Gastroesophageal sphincter (tissue), 4 donors: ENCODE measurements around the gene WASF3. TPM values are rescaled to one million over a fixed set of nuclear protein-coding genes. Genes with fewer than 3 reads are reported as not detected.

ENCODE experiments used
- ATAC-seq: fragments of 150-250 bp; one replicate; pipeline ENCODE4 v1.9.1; 2016; ENCODE audit warnings: mild to moderate bottlenecking, moderate library complexity
- H3K27ac ChIP-seq, 4 donors: fragments of 200-600 bp; sonication (generic) in 3 of 4; 1 replicate in 3 of 4; 2 replicates in 1 of 4; pipeline ENCODE4 v1.5.1; 2016 to 2019
- H3K27me3 ChIP-seq: fragments of 200-600 bp; sonication (generic); one replicate; pipeline ENCODE4 v1.5.1; 2019
- H3K36me3 ChIP-seq, 2 donors: fragments of 200-600 bp; sonication (generic); one replicate each; pipeline ENCODE4 v1.5.1; 2019; ENCODE audit warnings: control low read depth in 1 of 2
- H3K4me1 ChIP-seq, 3 donors: fragments of 200-600 bp; sonication (generic); 1 replicate in 2 of 3; 2 replicates in 1 of 3; pipeline ENCODE4 v1.5.1; 2016 to 2019; ENCODE audit warnings: control low read depth in 2 of 3
- H3K4me3 ChIP-seq, 2 donors: fragments of 200-600 bp; sonication (generic); one replicate each; pipeline ENCODE4 v1.5.1; 2019; ENCODE audit warnings: mild to moderate bottlenecking in 1 of 2, moderate library complexity in 1 of 2
- H3K9me3 ChIP-seq, 3 donors: fragments of 200-600 bp; sonication (generic); one replicate each; pipeline ENCODE4 v1.5.1; 2017 to 2019; ENCODE audit warnings: control low read depth in 2 of 3
- CTCF ChIP-seq, 4 experiments: fragments of 200-600 bp in 2 of 4; fragments of 450-650 bp in 2 of 4; sonication (generic) in 1 of 4; IDR thresholded peaks; one replicate each; pipeline ENCODE4 v1.5.1; 2017 to 2019; ENCODE audit warnings: antibody characterized with exemption in 4 of 4, mild to moderate bottlenecking in 2 of 4, moderate library complexity in 2 of 4
- EP300 ChIP-seq: sonication (generic); formaldehyde crosslinking; IDR thresholded peaks from one replicate; pipeline ENCODE4 v1.6.1; 2017; ENCODE audit warnings: antibody characterized with exemption, mild to moderate bottlenecking
- POLR2A ChIP-seq, 2 donors: fragments of 450-650 bp; IDR thresholded peaks; one replicate each; pipeline ENCODE4 v1.6.1; 2017; ENCODE audit warnings: antibody characterized with exemption in 2 of 2, mild to moderate bottlenecking in 2 of 2, moderate library complexity in 1 of 2
- POLR2AphosphoS5 ChIP-seq: sonication (generic); formaldehyde crosslinking; IDR thresholded peaks from one replicate; pipeline ENCODE4 v1.6.1; 2017; ENCODE audit warnings: antibody characterized with exemption
- WGBS, 2 donors: methylation state at CpG; one replicate each; pipeline ENCODE4 v1.1.5; 2018; ENCODE audit warnings: low coverage in 1 of 2; 5-methylcytosine and 5-hydroxymethylcytosine counted together
- total RNA-seq, 4 donors: library from RNA; depleted of rRNA; stranded (reverse); fragments of >200 nt; gene quantifications; one replicate each; pipeline ENCODE4 v1.1.0, GENCODE V29; 2016

WASF3 gene
- total RNA-seq, 4 donors from 2014 or later, result 13.7 to 19.0 (median 18.7) TPM

- 39 to 71% methylated on average over 1 to 3 of the region's 3 CpGs for WGBS, 2 donors
- Histone ChIP-seq H3K4me1 (no peaks in the 10 kb centered on the region), H3K27ac (no peak overlapping the region), H3K4me3 (no peak overlapping the region), H3K9me3 (no peaks in the 10 kb centered on the region), H3K36me3 (no peaks in the 10 kb centered on the region), H3K27me3 (no peaks in the 10 kb centered on the region)
- ATAC-seq, result peak; percentile 58
- TF ChIP-seq CTCF (IDR thresholded peaks at IDR 0.05), result no peak
- no peak for TF ChIP-seq EP300
- TF ChIP-seq POLR2A (IDR thresholded peaks at IDR 0.05), result no peak
- no peak for TF ChIP-seq POLR2AphosphoS5
Observed at GRCh38 chr13:26727122-26727521, 169.6 kb downstream of the WASF3 start.

DNA sequence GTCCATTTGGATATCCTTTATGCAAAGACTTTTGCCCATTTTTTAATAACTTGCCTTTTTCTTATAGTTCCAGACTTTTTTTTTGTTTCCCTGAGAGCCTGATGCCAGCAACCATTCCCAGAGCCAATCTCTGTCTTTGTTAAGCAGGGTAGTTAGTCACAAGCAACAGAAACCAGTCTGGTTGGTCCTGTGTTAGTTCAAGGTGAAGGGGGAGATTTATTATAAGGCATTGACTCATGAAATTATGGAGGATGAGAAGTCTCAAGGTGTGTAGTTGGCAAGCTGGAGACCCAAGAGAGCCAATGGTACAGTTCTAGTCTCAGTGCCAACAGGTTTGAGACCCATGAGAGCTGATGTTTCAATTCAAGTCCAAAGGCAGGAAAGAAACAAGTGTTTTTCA lies 170.2 kb downstream of the WASF3 start:
- Histone ChIP-seq H3K4me3 (no peak overlapping the region), H3K9me3 (no peaks in the 10 kb centered on the region), H3K4me1 (no peaks in the 10 kb centered on the region), H3K27ac (no peak overlapping the region), H3K27me3 (no peaks in the 10 kb centered on the region), H3K36me3 (no peaks in the 10 kb centered on the region)
- TF ChIP-seq POLR2A (IDR thresholded peaks at IDR 0.05), result no peak
- TF ChIP-seq CTCF (IDR thresholded peaks at IDR 0.05), result no peak
- no peak for TF ChIP-seq POLR2AphosphoS5
- no peak for TF ChIP-seq EP300
- no peak for ATAC-seq

DNA sequence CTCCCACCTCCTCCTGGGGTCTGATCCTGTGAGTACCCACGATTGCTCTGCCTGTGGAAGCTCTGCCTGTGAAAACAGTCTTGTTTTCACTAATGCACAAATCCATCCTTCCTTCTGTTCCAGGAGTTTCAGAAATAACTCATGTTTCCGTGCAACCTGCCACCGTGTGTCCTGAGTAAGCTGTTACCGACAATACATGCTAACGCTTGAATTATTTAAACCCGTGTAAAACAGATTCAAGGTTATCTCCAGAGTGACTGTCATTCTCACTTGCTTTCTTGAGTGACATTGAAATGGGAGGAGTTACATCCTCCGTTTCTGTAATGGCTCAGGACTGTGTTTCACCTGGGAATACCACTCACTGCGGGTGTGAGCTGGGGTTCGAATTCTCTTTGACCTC lies 178.2 kb downstream of the WASF3 start:
- H3K36me3 ChIP-seq, result no peaks in the 10 kb centered on the region
- WGBS, 2 donors, result 74 to 78% methylated on average over 9 of the region's 9 CpGs

More for the DNA sequence above, 178.2 kb downstream of the WASF3 start:
- Histone ChIP-seq H3K27me3 (peaks cover 13% of the 10 kb centered on the region), H3K4me3 (no peak overlapping the region), H3K27ac (no peak overlapping the region), H3K9me3 (peaks cover 0 to 8% (median 0%) of the 10 kb centered on the region in 3 donors), H3K4me1 (no peaks in the 10 kb centered on the region)
- no peak for TF ChIP-seq POLR2AphosphoS5
- no peak for TF ChIP-seq EP300
- TF ChIP-seq CTCF (IDR thresholded peaks at IDR 0.05), result no peak
- TF ChIP-seq POLR2A (IDR thresholded peaks at IDR 0.05), result no peak
- ATAC-seq, result no peak

Other genes with a start within 250 kb of the WASF3 start
- under 1 TPM in 1 of 4 donors, not detected in 3; 0.50 TPM for gene GPR12, start 203.1 kb downstream of the WASF3 start, total RNA-seq